Measurements from ENCODE around the gene SGCA.
A peak's percentile ranks its signal among the peaks of the same experiment; 100 is the strongest.

GRCh38 chr17:50132104-50132794, 33.6 kb upstream of the SGCA start:
- TF ChIP-seq POLR2A (IDR thresholded peaks at IDR 0.05; ENCODE audit: low read depth, low read length) (no peak; the same call in 1 of the 2 replicates), POLR2AphosphoS5 (IDR thresholded peaks at IDR 0.05; ENCODE audit: low read depth, low read length) (peak; percentile 33; the same call in 1 of the 2 replicates), TAF1 (IDR thresholded peaks at IDR 0.05; ENCODE audit: low read depth, low read length) (no peak), POU2F2 (IDR thresholded peaks at IDR 0.05; ENCODE audit: low read depth, low read length) (no peak), SPI1 (IDR thresholded peaks at IDR 0.05; ENCODE audit: low read depth, low read length) (no peak), PAX5 (IDR thresholded peaks at IDR 0.05; ENCODE audit: insufficient read depth, low read length, severe bottlenecking) (no peak)
